Measurements from ENCODE around the gene PCYT1B. TPM values are rescaled to one million over a fixed set of nuclear protein-coding genes. Genes with fewer than 3 reads are reported as not detected.

Gene PCYT1B
- total RNA-seq, 1 donor from 2014 or later: 2.0 TPM

GRCh38 chrX:24603191-24603590 lies 44.0 kb downstream of the PCYT1B start:
- no peaks in the 10 kb centered on the region for H3K36me3 ChIP-seq (ENCODE audit: control insufficient read depth, insufficient read depth, low read length)
- H3K27me3 ChIP-seq (ENCODE audit: control insufficient read depth, insufficient read depth, low read length): no peaks in the 10 kb centered on the region
- H3K4me3 ChIP-seq (ENCODE audit: low read depth, low read length): no peak overlapping the region
- no peak for DNase-seq (ENCODE audit: low read depth)
- TF ChIP-seq CTCF (IDR thresholded peaks at IDR 0.05; ENCODE audit: insufficient read depth, low read length, poor library complexity, severe bottlenecking): no peak

GRCh38 chrX:24601858-24602257 lies 45.3 kb downstream of the PCYT1B start:
- no peak for TF ChIP-seq CTCF (IDR thresholded peaks at IDR 0.05; ENCODE audit: insufficient read depth, low read length, poor library complexity, severe bottlenecking)
- Histone ChIP-seq H3K27me3 (ENCODE audit: control insufficient read depth, insufficient read depth, low read length) (no peaks in the 10 kb centered on the region), H3K4me3 (ENCODE audit: low read depth, low read length) (no peak overlapping the region), H3K36me3 (ENCODE audit: control insufficient read depth, insufficient read depth, low read length) (no peaks in the 10 kb centered on the region)
- DNase-seq (ENCODE audit: low read depth): no peak

GRCh38 chrX:24594501-24594900 lies 52.6 kb downstream of the PCYT1B start:
- TF ChIP-seq CTCF (IDR thresholded peaks at IDR 0.05; ENCODE audit: insufficient read depth, low read length, poor library complexity, severe bottlenecking): no peak

GRCh38 chrX:24590111-24590510 lies 57.0 kb downstream of the PCYT1B start:
- Histone ChIP-seq H3K4me3 (ENCODE audit: low read depth, low read length) (no peak overlapping the region), H3K27me3 (ENCODE audit: control insufficient read depth, insufficient read depth, low read length) (no peaks in the 10 kb centered on the region), H3K36me3 (ENCODE audit: control insufficient read depth, insufficient read depth, low read length) (no peaks in the 10 kb centered on the region)
- DNase-seq (ENCODE audit: low read depth): no peak
- TF ChIP-seq CTCF (IDR thresholded peaks at IDR 0.05; ENCODE audit: insufficient read depth, low read length, poor library complexity, severe bottlenecking): no peak

More at GRCh38 chrX:24594501-24594900, 52.6 kb downstream of the PCYT1B start:
- Histone ChIP-seq H3K4me3 (ENCODE audit: low read depth, low read length) (no peak overlapping the region), H3K36me3 (ENCODE audit: control insufficient read depth, insufficient read depth, low read length) (no peaks in the 10 kb centered on the region), H3K27me3 (ENCODE audit: control insufficient read depth, insufficient read depth, low read length) (no peaks in the 10 kb centered on the region)
- no peak for DNase-seq (ENCODE audit: low read depth)

- H3K27me3 ChIP-seq (ENCODE audit: control insufficient read depth, insufficient read depth, low read length): no peaks in the 10 kb centered on the region
- no peak overlapping the region for H3K4me3 ChIP-seq (ENCODE audit: low read depth, low read length)
- no peak for TF ChIP-seq CTCF (IDR thresholded peaks at IDR 0.05; ENCODE audit: insufficient read depth, low read length, poor library complexity, severe bottlenecking)
- no peak for DNase-seq (ENCODE audit: low read depth)
- H3K36me3 ChIP-seq (ENCODE audit: control insufficient read depth, insufficient read depth, low read length): no peaks in the 10 kb centered on the region
Observed at GRCh38 chrX:24577091-24577490, 70.1 kb downstream of the PCYT1B start.

GRCh38 chrX:24575496-24575895 lies 71.7 kb downstream of the PCYT1B start:
- Histone ChIP-seq H3K27me3 (ENCODE audit: control insufficient read depth, insufficient read depth, low read length) (no peaks in the 10 kb centered on the region), H3K36me3 (ENCODE audit: control insufficient read depth, insufficient read depth, low read length) (no peaks in the 10 kb centered on the region), H3K4me3 (ENCODE audit: low read depth, low read length) (no peak overlapping the region)
- no peak for DNase-seq (ENCODE audit: low read depth)
- no peak for TF ChIP-seq CTCF (IDR thresholded peaks at IDR 0.05; ENCODE audit: insufficient read depth, low read length, poor library complexity, severe bottlenecking)
